NCI-H146 (cell line): ENCODE results near the gene GRIK4.
A peak's percentile ranks its signal among the peaks of the same experiment; 100 is the strongest.
"Not testable (repeated sequence)": the region's sequence is repeated elsewhere in the genome, so short reads cannot be mapped to it uniquely, and the experiment has no call there.

Experiments
- DNase-seq: peaks from one replicate; lab custom pipeline; 2025; lab: John Stamatoyannopoulos, UW

Gene GRIK4

DNA sequence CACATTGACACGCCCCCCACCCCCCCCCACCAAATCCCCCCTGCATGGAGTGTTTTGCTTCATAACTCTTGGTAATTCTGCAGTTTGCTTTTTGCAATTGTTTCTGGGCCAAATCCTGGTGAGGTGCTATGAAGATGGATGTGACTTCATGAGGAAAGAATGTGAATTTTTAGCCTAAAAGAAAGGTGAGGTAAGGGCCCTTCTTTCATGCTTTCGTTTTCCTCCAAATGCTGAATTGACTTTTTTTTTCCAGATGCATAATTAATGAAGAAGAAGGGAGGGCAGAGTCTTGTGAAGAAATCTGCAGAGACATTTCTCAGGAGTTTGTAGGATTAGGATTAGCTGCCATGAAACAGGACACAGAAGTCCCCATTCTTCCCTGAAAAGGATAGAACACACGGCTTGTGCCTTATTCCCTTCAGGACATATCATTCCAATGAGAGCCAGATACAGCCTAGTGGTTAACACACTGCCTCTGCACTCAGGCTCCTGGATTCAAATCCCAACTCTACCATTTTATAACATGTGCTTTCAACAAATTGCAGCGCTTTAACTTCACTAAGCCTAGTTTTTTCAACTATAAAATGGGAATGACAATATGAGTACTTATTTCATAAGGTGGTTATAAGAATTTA lies 492.8 kb downstream of the GRIK4 start:
- no peak for DNase-seq

DNA sequence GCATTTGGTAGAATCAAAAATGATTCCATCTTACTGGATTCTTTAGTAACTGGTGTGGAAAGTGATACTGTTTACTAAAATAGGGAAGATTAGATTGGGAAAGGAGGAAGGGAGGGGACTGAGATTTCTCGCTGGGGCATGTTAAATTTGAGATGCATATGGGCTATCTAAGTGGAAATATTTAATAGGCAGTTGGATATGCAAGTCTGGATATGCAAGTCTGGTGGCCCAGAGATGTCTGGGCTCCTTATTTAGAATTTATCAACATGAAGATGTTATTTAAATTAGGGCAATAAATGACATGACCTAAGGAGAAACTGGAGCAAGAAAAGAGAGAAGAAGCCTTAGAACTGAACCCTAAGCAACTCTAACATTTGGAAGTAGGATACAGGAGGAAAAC lies 495.4 kb downstream of the GRIK4 start:
- DNase-seq = no peak

DNA sequence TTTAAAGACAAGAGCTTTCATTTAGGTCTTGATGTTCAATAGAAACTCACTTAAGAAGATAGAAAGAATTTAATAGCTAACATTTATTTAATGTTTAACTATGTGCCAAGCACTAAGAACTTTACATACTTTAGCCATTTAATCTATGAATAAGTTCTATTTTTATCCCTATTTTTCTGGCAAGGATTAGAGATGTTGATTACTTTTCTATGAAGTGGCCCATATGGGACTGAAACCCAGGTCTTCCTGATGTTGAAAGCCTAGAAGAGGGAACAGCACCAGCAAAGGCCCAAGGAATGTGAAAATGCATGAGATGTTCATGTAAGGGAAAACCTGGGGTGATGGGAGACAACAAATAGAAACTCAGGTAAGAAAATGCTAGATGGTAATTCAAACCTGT lies 497.0 kb downstream of the GRIK4 start:
- DNase-seq = no peak

DNA sequence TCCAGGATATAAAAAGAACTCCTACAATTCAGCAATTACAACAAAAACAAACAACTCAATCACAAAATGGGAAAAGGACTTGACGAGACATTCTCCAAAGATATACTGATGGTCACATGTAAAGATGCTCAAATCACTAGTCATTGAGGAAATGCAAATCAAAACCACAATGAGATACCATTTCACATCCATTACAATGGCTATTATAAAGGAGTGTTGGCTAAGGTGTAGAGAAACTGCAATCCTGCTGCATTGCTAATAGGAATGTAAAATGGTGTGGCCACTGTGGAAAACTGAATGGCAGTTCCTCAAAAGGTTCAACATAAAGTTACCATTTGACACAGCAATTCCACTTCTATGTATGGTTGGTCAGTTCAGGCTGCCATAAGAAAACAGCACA lies 500.5 kb downstream of the GRIK4 start:
- no peak for DNase-seq

DNA sequence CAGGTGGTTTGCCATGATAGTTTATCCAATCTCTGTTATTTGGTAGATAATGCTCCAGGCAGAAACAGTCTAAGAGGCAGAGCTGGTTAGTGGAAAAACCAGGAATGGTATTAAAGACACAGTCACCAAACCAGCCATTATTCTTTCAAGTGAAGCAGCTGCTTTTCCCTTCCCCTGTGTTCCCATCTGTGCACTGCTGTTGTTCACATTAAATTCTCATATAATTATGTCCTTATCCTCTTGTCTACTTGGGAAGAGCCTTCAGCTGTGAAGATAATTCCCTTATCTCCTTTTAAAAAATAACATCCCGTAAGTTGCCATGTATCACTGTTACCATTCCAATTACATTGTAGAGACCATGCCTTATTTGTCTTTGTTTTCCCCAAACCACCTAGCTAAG lies 507.2 kb downstream of the GRIK4 start:
- peak; percentile 25 for DNase-seq

DNA sequence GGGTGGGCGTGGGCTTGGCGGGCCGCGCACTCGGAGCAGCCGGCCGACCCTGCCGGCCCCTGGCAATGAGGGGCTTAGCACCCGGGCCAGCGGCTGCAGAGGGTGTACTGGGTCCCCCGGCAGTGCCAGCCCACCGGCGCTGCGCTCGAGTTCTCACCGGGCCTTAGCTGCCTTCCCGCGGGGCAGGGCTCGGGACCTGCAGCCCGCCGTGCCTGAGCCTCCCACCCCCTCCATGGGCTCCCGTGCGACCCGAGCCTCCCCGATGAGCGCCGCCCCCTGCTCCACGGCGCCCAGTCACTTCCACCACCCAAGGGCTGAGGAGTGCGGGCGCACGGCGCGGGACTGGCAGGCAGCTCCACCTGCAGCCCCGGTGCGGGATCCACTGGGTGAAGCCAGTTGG lies 510.2 kb downstream of the GRIK4 start:
- not testable (repeated sequence) for DNase-seq

DNA sequence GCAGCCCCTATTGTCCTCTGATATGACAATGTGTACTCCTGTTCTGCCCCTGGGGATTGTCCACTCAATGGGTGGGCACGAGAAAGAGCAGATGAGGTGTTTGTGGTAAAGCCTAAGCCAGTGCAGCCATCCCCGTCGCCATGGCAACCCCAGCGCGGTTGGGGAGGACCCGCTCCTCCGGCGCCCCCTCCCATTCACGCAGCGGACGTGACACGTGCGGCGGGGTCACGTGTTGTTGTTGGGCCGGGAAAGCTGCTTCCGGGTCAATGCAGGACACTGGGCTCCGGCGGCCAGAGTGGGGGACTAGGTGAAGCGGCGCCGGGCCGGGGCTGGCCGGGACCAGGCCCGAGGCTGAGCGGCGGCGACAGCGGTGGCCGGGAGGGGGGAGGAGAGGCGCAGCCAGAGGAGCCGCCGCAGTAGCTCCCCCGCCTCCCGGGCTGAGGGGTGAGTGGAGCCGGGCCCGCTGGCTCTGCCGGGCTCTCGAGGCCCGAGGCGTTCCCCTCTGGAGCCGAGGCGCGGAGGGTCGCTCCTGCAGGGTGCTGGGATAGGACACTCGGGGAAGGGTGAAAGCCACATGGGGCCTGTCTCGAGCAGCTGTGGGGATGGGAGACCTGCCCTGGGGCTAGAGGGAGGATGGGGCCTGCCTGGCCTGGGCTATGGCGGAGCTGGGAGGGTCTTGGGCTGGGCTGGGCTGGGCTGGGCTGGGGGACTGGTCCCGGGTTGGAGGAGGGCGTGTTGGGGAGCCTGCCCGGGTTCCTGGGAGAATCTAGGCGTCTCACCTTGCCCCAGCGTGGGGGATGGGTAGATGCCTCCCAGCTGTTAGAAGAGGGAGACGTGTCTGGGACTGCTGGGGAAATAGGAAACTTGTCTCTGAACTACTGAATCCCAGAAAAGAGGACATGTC lies 512.6 kb downstream of the GRIK4 start, which contains the start of gene TBCEL:
TSS of gene TBCEL (plus strand) at position 255 of the 904 bp plus-strand sequence. CDS start 21,589 bp downstream, outside the sequence.
- DNase-seq = peak; percentile 96

DNA sequence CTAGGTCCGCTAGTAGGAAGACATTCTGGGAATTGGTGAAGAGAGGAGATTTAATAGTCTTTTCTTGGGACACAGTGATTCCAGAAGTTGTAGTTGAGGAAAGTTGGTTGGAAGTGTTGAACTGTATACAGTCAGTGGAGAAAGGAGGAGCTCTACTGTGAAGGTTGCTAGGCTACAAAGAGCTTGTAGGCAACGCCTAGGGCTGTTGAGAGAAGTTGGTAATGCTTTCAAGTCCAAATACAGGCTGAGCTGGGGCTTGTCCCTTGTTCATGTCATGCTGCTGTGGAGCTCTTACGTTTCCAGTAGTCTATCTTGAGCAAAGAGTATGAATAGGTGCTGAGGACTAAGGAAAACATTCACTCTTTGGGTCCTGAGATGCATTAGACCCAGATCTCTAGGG lies 513.4 kb downstream of the GRIK4 start:
- no peak for DNase-seq

DNA sequence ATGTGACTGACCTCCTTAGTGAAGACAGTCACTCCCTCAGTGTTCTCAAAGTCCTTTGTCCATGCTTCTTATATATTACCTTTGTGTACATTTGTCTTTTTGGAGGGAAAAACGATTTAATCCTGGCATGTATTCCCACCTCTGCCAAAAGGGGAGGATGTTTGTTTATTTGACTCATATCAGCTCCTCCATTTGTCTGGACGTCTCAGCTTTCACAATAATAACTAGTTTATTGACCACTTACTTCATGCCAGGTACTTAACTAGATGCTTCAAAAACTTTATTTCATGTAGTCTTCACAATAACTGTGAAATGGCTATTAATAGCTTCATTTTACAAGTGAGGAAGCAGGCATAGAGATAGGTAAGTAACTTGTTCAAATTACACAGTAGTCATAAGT lies 517.6 kb downstream of the GRIK4 start:
- DNase-seq = no peak

DNA sequence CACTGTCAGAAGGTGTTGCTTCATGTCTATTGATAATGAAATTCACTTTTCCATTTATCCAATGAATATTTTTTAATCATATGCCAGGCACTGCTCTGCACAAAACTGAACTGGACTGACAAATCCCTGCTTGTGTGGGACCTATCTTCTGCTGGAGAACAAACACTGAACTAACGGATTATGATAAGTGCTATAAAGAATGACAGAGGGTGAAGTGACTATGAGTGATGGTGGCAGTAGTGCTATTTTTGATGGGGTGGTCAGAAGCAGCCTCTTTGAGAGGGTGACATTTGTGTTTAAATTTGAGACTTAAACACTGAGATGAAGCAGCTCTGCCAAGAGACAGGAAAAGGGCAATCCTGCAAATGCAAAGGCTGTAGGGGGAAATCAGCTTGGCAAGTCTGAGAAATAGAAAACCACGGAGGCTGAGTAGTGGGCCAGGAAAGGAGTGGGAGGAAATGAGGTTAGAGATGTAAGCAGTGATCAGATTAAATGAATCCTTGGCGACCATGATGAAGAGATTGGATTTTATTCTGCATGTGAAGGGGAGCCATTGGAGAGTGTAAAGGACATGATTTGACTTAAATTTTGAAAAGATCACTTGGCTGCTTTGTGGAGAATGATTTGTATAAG lies 518.4 kb downstream of the GRIK4 start:
- no peak for DNase-seq

DNA sequence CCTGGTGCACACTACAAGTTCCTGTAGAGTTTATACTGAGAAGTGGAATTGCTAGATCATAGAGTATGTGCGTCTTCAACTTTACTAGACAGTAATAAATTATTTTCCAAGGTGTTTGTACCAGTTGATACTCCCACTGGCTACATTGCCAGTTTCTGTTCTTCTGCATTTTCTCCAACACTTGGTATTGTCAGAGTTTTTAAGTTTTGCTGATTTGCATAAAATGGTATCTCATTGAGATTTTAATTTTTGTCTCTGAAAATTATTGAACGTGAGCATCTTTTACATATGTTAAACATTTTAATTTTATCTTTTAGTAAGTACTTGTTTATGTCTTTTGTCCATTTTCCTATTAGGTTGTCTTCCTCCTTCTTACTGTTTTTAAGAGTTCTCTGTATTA lies 519.6 kb downstream of the GRIK4 start:
- no peak for DNase-seq

DNA sequence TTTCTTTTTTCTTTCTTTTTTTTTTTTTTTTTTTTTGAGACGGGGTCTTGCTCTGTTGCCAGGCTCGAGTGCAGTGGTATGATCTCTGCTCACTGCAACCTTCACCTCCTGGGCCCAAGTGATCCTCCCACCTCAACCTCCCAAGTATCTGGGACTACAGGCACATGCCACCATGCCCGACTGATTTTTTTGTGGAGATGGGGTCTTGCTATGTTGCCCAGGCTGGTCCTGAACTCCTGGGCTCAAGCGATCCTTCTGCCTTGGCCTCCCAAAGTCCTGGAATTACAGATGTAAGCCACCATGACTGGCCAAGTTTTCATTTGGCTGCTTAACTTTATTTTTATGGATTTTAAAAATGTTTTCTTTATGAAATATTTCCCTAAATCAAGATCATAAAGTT lies 520.1 kb downstream of the GRIK4 start:
- not testable (repeated sequence) for DNase-seq

DNA sequence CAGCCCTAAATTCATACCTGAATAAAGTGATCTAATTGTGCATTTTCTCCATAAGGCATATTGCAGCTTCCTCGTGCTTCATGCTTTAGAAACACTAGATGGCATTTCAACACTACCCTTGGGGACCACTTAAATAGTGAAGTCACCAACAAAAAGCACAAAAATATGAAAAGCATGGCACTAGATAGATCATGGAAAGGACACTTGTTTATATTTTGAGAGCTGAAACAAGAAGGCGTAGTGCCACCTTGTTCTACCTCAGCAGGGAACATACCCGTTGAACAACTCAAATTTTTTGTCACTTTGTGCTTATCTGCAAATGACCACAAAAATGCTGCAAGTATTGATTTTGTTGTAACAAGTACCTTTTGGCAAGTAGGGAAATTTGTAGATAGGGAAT lies 521.0 kb downstream of the GRIK4 start:
- no peak for DNase-seq

DNA sequence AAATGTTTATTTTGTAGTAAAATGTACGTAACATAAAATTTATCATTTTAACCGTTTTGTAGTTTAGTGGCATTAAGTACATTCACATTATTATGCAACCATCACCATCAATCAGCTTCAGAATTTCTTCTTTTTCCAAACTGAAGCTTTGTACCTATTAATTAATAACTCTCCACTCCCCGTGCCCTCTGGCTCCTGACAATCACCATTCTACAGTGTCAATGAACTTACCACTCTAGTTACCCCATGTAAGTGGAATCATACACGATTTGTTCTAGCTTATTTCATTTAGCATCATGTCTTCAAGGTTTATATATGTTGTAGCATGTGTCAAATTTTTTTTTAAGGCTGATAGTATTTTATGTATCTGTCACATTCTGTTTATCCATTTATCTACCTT lies 522.1 kb downstream of the GRIK4 start:
- DNase-seq = no peak

DNA sequence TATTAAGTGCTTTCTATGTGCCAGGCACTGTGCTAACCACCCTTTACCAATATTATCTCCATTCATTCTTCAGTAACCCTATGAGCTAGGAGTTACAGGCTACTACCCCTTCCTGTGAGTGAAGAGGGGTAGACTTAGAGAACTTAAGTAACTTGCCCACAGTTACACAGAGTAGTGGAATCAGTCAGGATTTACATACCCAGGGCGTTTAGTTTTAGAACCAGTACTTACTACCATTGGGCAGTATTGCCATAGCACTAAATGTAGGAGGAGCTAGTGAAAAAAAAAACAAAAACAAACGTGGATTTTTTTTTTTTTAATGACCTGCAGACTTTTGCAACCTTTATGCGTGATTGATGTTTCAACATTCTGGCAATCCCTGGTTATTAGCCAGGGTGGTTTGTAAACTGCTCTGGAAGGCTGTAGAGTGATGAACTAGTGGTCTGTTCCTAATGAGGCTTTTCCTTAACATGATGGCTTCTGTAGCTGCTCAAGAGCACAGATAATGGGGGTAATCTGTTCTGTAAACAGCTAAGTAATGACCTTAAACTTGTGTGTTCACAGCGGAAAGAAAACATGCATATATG lies 523.7 kb downstream of the GRIK4 start:
- DNase-seq = no peak

DNA sequence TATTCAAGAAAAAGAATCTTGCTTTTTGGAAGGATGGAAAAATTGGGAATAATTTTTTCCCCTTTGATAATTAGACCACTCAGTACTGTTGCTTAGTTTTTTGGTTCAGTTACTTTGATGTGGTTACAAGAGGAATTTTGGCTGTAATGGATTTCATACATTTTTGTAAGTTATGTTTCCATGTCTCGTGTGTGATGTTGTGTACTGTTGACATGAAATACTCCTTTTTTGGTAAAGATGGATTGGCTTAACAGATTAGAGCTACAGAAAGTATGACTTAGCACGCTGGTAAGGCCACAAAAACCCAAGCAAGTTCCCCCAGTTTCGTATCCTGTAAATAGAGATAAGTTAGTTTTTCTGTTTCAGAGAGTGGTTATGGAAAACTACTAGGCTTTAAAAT lies 524.2 kb downstream of the GRIK4 start:
- DNase-seq = no peak

DNA sequence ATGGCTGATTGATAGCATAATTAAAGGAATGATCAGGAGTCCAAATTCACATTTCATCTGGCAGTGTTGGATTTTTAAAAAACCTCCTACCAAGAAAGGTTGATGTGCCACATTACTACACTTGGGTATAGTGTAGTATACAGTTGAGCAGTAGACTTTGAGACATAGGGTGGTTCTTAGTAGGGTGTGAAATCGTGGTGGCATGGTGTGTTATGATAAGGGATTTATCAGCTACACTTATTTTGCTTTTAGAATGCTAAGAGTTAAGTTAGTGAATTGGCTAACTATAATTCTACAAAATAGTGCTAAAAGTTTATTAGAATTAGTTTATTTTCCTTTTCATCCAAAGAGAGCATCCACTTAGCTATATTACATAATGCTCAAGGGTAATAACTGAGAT lies 525.5 kb downstream of the GRIK4 start:
- no peak for DNase-seq
